Skin epidermis (tissue), 12 donors: ENCODE data around the gene TMEM223.
A peak's percentile ranks its signal among the peaks of the same experiment; 100 is the strongest.
"Not testable (repeated sequence)": the region's sequence is repeated elsewhere in the genome, so short reads cannot be mapped to it uniquely, and the experiment has no call there.

Source experiments
- H3K27ac ChIP-seq, 21 experiments: fragments of 200-600 bp; sonication (generic) in 11 of 21; one replicate each; pipeline ENCODE4 v1.5.0; 2020; ENCODE audit warnings: mild to moderate bottlenecking in 3 of 21, inconsistent platforms in 2 of 21, moderate library complexity in 2 of 21
- H3K4me3 ChIP-seq, 7 experiments: fragments of 200-600 bp; sonication (generic) in 2 of 7; one replicate each; pipeline ENCODE4 v1.5.0; 2020; ENCODE audit warnings: inconsistent platforms in 2 of 7, mild to moderate bottlenecking in 2 of 7, moderate library complexity in 1 of 7

Gene TMEM223

GRCh38 chr11:62791501-62792201 lies at the start of gene TMEM223:
TMEM223 (minus strand) TSS chr11:62792006; CDS start chr11:62791994, 12 bp downstream.
- peak within 1 kb of the TSS; percentile 1 to 94 (median 87) for H3K27ac ChIP-seq
- peak within 1 kb of the TSS; percentile 76 to 89 (median 84) for H3K4me3 ChIP-seq

GRCh38 chr11:62840721-62841360 lies 49.0 kb upstream of the TMEM223 start:
- peak overlapping the region; percentile 82 to 100 (median 98) for H3K27ac ChIP-seq
- H3K4me3 ChIP-seq, result peak overlapping the region; percentile 61 to 96 (median 82)

GRCh38 chr11:62839050-62839945 lies 47.5 kb upstream of the TMEM223 start, which contains the start of gene WDR74:
WDR74 (minus strand) TSS chr11:62839590; CDS start chr11:62839570, 20 bp downstream.
- peak within 1 kb of the TSS; percentile 82 to 100 (median 98) for H3K27ac ChIP-seq
- peak within 1 kb of the TSS; percentile 61 to 96 (median 82) for H3K4me3 ChIP-seq

GRCh38 chr11:62835336-62835735 lies 43.5 kb upstream of the TMEM223 start:
- H3K4me3 ChIP-seq, result no peak overlapping the region
- H3K27ac ChIP-seq, result no peak overlapping the region

- peak within 1 kb of the TSS; percentile 76 to 99 (median 95) for H3K27ac ChIP-seq
- H3K4me3 ChIP-seq, result peak within 1 kb of the TSS; percentile 73 to 98 (median 92)
Observed at GRCh38 chr11:62832336-62833234, 40.8 kb upstream of the TMEM223 start, which contains the start of gene TEX54. TEX54 (minus strand) TSS chr11:62832841.

GRCh38 chr11:62831520-62832335 lies 39.9 kb upstream of the TMEM223 start, which contains the start of gene STX5:
STX5 (minus strand) TSS chr11:62832051; CDS start chr11:62831243, 808 bp downstream.
- Histone ChIP-seq H3K4me3 (peak within 1 kb of the TSS; percentile 73 to 98 (median 92)), H3K27ac (peak within 1 kb of the TSS; percentile 76 to 99 (median 95))

- peak overlapping the region; percentile 73 to 98 (median 92) for H3K4me3 ChIP-seq
- peak overlapping the region; percentile 13 to 99 (median 95) for H3K27ac ChIP-seq
Observed at GRCh38 chr11:62830904-62831519, 39.2 kb upstream of the TMEM223 start.

GRCh38 chr11:62828130-62828529 lies 36.3 kb upstream of the TMEM223 start:
- H3K4me3 ChIP-seq, H3K27ac ChIP-seq: not testable (repeated sequence)

- Histone ChIP-seq H3K27ac (no peak overlapping the region), H3K4me3 (no peak overlapping the region)
Observed at GRCh38 chr11:62823677-62824076, 31.9 kb upstream of the TMEM223 start.

- H3K27ac ChIP-seq, result peak overlapping the region in 2 of 21 experiments; percentile 25 to 57
- H3K4me3 ChIP-seq, result no peak overlapping the region
Observed at GRCh38 chr11:62817129-62817528, 25.3 kb upstream of the TMEM223 start.

GRCh38 chr11:62816557-62816956 lies 24.8 kb upstream of the TMEM223 start:
- H3K4me3 ChIP-seq, result no peak overlapping the region
- peak overlapping the region in 1 of 21 experiments; percentile 57 for H3K27ac ChIP-seq

GRCh38 chr11:62811659-62812058 lies 19.9 kb upstream of the TMEM223 start:
- Histone ChIP-seq H3K4me3 (no peak overlapping the region), H3K27ac (no peak overlapping the region)

GRCh38 chr11:62810748-62811147 lies 18.9 kb upstream of the TMEM223 start:
- H3K4me3 ChIP-seq, result no peak overlapping the region

GRCh38 chr11:62806611-62807121 lies 14.9 kb upstream of the TMEM223 start:
- peak overlapping the region in 1 of 7 experiments; percentile 96 for H3K4me3 ChIP-seq
- peak overlapping the region in 19 of 21 experiments; percentile 71 to 98 (median 92) for H3K27ac ChIP-seq

More at GRCh38 chr11:62810748-62811147, 18.9 kb upstream of the TMEM223 start:
- no peak overlapping the region for H3K27ac ChIP-seq

GRCh38 chr11:62805961-62806441 lies 14.2 kb upstream of the TMEM223 start:
- peak overlapping the region; percentile 73 to 96 (median 92) for H3K4me3 ChIP-seq
- peak overlapping the region in 20 of 21 experiments; percentile 52 to 98 (median 92) for H3K27ac ChIP-seq

GRCh38 chr11:62805076-62805892 lies 13.5 kb upstream of the TMEM223 start, which contains the start of gene NXF1:
NXF1 (minus strand) TSS chr11:62805440; CDS start chr11:62805356, 84 bp downstream.
- peak within 1 kb of the TSS; percentile 71 to 98 (median 92) for H3K27ac ChIP-seq
- peak within 1 kb of the TSS; percentile 73 to 96 (median 92) for H3K4me3 ChIP-seq
